Astrocyte (in vitro differentiated cells and primary cell): Measurements from ENCODE around the gene ABCF3.

Source experiments
- CTCF ChIP-seq: IDR thresholded peaks from 2 replicates; pipeline ENCODE4 v1.5.1; 2011; ENCODE audit warnings: low read depth, mild to moderate bottlenecking, inconsistent platforms, low read length, moderate library complexity; ENCODE audit not compliant: insufficient read depth
- EZH2 ChIP-seq: IDR thresholded peaks from 2 replicates; pipeline ENCODE4 v1.6.1; 2012; ENCODE audit warnings: mild to moderate bottlenecking, low read length, inconsistent platforms; ENCODE audit not compliant: insufficient read depth

GRCh38 chr3:184180165-184180564 is 5.8 kb upstream of the ABCF3 start:
- TF ChIP-seq CTCF (no peak), EZH2 (no peak)
